T47D (cell line): ENCODE data around the gene CD82.
"Not testable (repeated sequence)": the region's sequence is repeated elsewhere in the genome, so short reads cannot be mapped to it uniquely, and the experiment has no call there.

Source experiments
- DNase-seq, 2 experiments: peaks; one replicate each; pipeline versions ENCODE4 v3.0.0 to v3.0.0-alpha.2; 2011 to 2012; ENCODE audit warnings: low read depth in 1 of 2, low spot score in 1 of 2
- JUND ChIP-seq: IDR thresholded peaks from 2 replicates; pipeline ENCODE4 v1.6.1; 2012; ENCODE audit warnings: low read depth
- in situ Hi-C: cut with HindIII; loops from 2 replicates; pipeline ENCODE4 v1.10.0; 2016; ENCODE audit warnings: low sequenced_read_pairs, low pct_unique_long_range_greater_than_20kb

Gene CD82

GRCh38 chr11:44638032-44638431 lies 72.6 kb downstream of the CD82 start:
- in situ Hi-C loops: no loop called here
- no peak for DNase-seq
- TF ChIP-seq JUND: no peak

GRCh38 chr11:44643217-44643616 lies 77.8 kb downstream of the CD82 start:
- in situ Hi-C loops: no loop called here
- TF ChIP-seq JUND: no peak
- DNase-seq: no peak

GRCh38 chr11:44645827-44646226 lies 80.4 kb downstream of the CD82 start:
- no peak for TF ChIP-seq JUND
- no peak for DNase-seq
- in situ Hi-C loops: no loop called here

GRCh38 chr11:44647255-44647955 lies 81.9 kb downstream of the CD82 start:
- DNase-seq, in situ Hi-C loops: not testable (repeated sequence)

- in situ Hi-C loops: no loop called here
- no peak for DNase-seq
- no peak for TF ChIP-seq JUND
Measured at GRCh38 chr11:44648109-44648508, 82.6 kb downstream of the CD82 start.

GRCh38 chr11:44651535-44652155 lies 86.2 kb downstream of the CD82 start:
- no peak for TF ChIP-seq JUND
- DNase-seq: no peak
- in situ Hi-C loops: no loop called here

GRCh38 chr11:44652901-44653644 lies 87.6 kb downstream of the CD82 start:
- in situ Hi-C loops: no loop called here
- DNase-seq: no peak

GRCh38 chr11:44654057-44654456 lies 88.6 kb downstream of the CD82 start:
- no peak for TF ChIP-seq JUND
- in situ Hi-C loops: no loop called here
- DNase-seq: no peak

More at GRCh38 chr11:44652901-44653644, 87.6 kb downstream of the CD82 start:
- TF ChIP-seq JUND: no peak

GRCh38 chr11:44654596-44654995 lies 89.1 kb downstream of the CD82 start:
- TF ChIP-seq JUND: no peak
- no peak for DNase-seq
- in situ Hi-C loops: no loop called here

GRCh38 chr11:44657836-44658505 lies 92.5 kb downstream of the CD82 start:
- no peak for DNase-seq
- in situ Hi-C loops: no loop called here
- TF ChIP-seq JUND: no peak

GRCh38 chr11:44658506-44658850 lies 93.0 kb downstream of the CD82 start:
- in situ Hi-C loops: no loop called here
- DNase-seq: peak in 1 of 2 experiments; percentile 33

GRCh38 chr11:44659641-44660040 lies 94.2 kb downstream of the CD82 start:
- in situ Hi-C loops: no loop called here
- no peak for DNase-seq
- no peak for TF ChIP-seq JUND

More at GRCh38 chr11:44658506-44658850, 93.0 kb downstream of the CD82 start:
- TF ChIP-seq JUND: no peak

- in situ Hi-C loops, DNase-seq: not testable (repeated sequence)
Measured at GRCh38 chr11:44660535-44660934, 95.1 kb downstream of the CD82 start.
